Coronary artery (tissue), 2 donors: Measurements from ENCODE around the gene PDHB.

Source experiments
- DNase-seq: peaks from one replicate; pipeline ENCODE4 v3.0.0-alpha.2; 2017; ENCODE audit warnings: low spot score
- H3K27ac ChIP-seq, 2 donors: fragments of 200-600 bp; sonication (generic); one replicate each; pipeline ENCODE4 v1.5.1; 2016 to 2019
- H3K4me3 ChIP-seq: fragments of 200-600 bp; sonication (generic); 2 replicates; pipeline ENCODE4 v1.5.1; 2016; ENCODE audit warnings: mild to moderate bottlenecking, moderate library complexity
- CTCF ChIP-seq: fragments of 200-600 bp; sonication (generic); IDR thresholded peaks from one replicate; pipeline ENCODE4 v1.5.1; 2019; ENCODE audit warnings: antibody characterized with exemption

PDHB gene

DNA sequence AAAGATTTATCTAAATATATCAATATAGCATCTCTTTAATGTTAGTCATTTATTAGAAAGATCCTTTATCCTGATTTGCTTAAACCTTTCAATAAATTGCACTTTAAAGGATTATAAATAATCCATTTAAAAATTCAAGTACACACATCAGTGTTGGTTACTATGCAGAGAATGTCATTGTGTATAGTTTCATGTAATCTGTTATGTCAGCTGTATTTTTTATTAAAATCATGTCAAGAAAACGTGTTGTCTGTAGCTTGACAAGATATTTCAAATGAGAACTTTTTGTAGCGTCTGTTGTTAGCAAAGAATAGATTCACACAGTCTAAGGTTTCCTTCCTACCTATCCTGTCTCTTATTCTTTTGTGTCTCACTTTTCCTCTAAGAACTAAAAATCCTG, 7.8 kb downstream of the PDHB start:
- H3K4me3 ChIP-seq: no peak overlapping the region
- no peak for DNase-seq
- H3K27ac ChIP-seq: no peak overlapping the region
- TF ChIP-seq CTCF: no peak

DNA sequence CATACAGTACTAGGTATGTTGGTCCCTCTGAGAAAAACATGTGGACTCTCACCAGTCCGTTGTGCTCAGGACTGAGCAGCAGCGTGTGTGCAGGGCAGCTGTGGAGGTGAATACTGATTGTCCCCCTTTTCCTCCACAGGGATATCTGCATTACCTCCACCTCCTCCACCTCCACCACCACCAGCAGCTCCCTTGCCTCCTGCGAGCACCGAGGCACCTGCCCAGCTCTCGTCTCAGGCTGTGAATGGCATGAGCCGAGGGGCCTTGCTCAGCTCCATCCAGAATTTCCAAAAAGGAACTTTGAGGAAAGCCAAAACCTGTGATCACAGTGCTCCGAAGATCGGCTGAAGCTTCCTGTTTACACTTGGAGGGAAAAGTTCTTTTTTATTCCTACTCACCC, 9.0 kb downstream of the PDHB start:
- no peak for TF ChIP-seq CTCF
- no peak overlapping the region for H3K4me3 ChIP-seq
- no peak for DNase-seq
- peak overlapping the region in 1 of 2 donors; percentile 49 for H3K27ac ChIP-seq

GRCh38 chr3:58422756-58423325, 10.8 kb downstream of the PDHB start:
- no peak for DNase-seq
- Histone ChIP-seq H3K27ac (peak overlapping the region in 1 of 2 donors; percentile 24), H3K4me3 (no peak overlapping the region)
- no peak for TF ChIP-seq CTCF

GRCh38 chr3:58421004-58421403, 12.6 kb downstream of the PDHB start:
- TF ChIP-seq CTCF: no peak
- H3K4me3 ChIP-seq: no peak overlapping the region
- no peak for DNase-seq
- no peak overlapping the region for H3K27ac ChIP-seq

GRCh38 chr3:58419780-58420507, 13.7 kb downstream of the PDHB start:
- no peak overlapping the region for H3K4me3 ChIP-seq
- no peak for TF ChIP-seq CTCF
- peak overlapping the region; percentile 69 for H3K27ac ChIP-seq
- DNase-seq: no peak

DNA sequence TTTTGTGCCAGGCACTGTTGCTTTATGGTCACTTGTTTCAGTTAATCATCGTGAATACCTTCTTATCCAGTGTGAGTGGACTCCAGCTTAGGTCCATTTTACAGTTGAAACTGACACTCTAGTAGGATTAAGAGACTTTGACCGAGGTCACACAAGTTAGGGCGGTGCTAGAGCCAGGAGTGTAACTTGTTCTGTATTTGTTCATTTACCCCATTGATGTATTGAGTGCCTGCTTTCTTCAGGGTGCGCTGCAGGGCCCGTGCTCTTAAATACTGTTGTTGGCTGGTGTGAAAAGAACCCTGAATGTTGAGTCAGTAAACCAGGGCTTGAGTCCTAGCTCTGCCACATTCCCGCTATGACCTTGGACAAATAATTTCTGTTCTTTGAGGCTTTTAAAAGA, 15.4 kb downstream of the PDHB start:
- Histone ChIP-seq H3K27ac (no peak overlapping the region), H3K4me3 (no peak overlapping the region)
- DNase-seq: no peak
- TF ChIP-seq CTCF: no peak

- H3K4me3 ChIP-seq: no peak overlapping the region
- DNase-seq: no peak
- H3K27ac ChIP-seq: no peak overlapping the region
- no peak for TF ChIP-seq CTCF
Measured at GRCh38 chr3:58417075-58417474, 16.6 kb downstream of the PDHB start.
